WTC11 (cell line): ENCODE data around the gene DCLK1. TPM values are rescaled to one million over a fixed set of nuclear protein-coding genes. Genes with fewer than 3 reads are reported as not detected.
A peak's percentile ranks its signal among the peaks of the same experiment; 100 is the strongest.

ENCODE experiments used
- ATAC-seq: fragments of 200-7000 bp; cut with Tn5 transposase; 2 replicates; pipeline ENCODE4 v1.10.0; 2021; ENCODE audit warnings: mild to moderate bottlenecking, moderate library complexity
- CTCF ChIA-PET: fragments of 300-600 bp; sonication (Branson Sonifier 250); formaldehyde crosslinking; loops from one replicate; lab custom pipeline; 2021; ENCODE audit warnings: antibody characterized with exemption; lab: Charles Lee
- POLR2A ChIA-PET: fragments of 350-600 bp; sonication (Branson Sonifier 250); formaldehyde crosslinking; loops from one replicate; lab custom pipeline; 2021; ENCODE audit warnings: antibody characterized with exemption; lab: Charles Lee
- DNase-seq: peaks from one replicate; pipeline ENCODE4 v3.0.0; 2021; ENCODE audit warnings: low spot score
- H3K27ac Mint-ChIP-seq: 2 replicates; pipeline ENCODE4 v1.8.0; 2021; ENCODE audit warnings: mixed read lengths
- H3K27me3 Mint-ChIP-seq: 2 replicates; pipeline ENCODE4 v1.8.0; 2021; ENCODE audit warnings: low read depth, mild to moderate bottlenecking, moderate library complexity, mixed read lengths
- H3K36me3 Mint-ChIP-seq: 2 replicates; pipeline ENCODE4 v1.8.0; 2021; ENCODE audit warnings: mixed read lengths
- H3K4me1 Mint-ChIP-seq: 2 replicates; pipeline ENCODE4 v1.8.0; 2022; ENCODE audit warnings: mixed read lengths
- H3K4me3 Mint-ChIP-seq: 2 replicates; pipeline ENCODE4 v1.8.0; 2021; ENCODE audit warnings: mild to moderate bottlenecking, moderate library complexity, mixed read lengths
- H3K9me3 Mint-ChIP-seq: 2 replicates; pipeline ENCODE4 v1.8.0; 2021; ENCODE audit warnings: mixed read lengths
- CREB1 ChIP-seq: sonication (generic); formaldehyde crosslinking; IDR thresholded peaks from 2 replicates; pipeline ENCODE4 v1.8.0; 2023; ENCODE audit warnings: mild to moderate bottlenecking, missing genetic modification reagents
- CREM ChIP-seq: sonication (generic); formaldehyde crosslinking; IDR thresholded peaks from 2 replicates; pipeline ENCODE4 v1.8.1; 2022; ENCODE audit warnings: mild to moderate bottlenecking, missing genetic modification reagents, moderate library complexity
- ELF4 ChIP-seq: sonication (generic); formaldehyde crosslinking; IDR thresholded peaks from 2 replicates; pipeline ENCODE4 v1.8.1; 2022; ENCODE audit warnings: low read depth, mild to moderate bottlenecking, moderate library complexity, missing genetic modification reagents
- FOXK1 ChIP-seq: sonication (generic); formaldehyde crosslinking; IDR thresholded peaks from 2 replicates; pipeline ENCODE4 v1.8.0; 2022; ENCODE audit warnings: mild to moderate bottlenecking, moderate library complexity, missing genetic modification reagents
- JAZF1 ChIP-seq: fragments of 250-450 bp; sonication (Bioruptor Pico); IDR thresholded peaks from 2 replicates; pipeline ENCODE4 v1.9.0; 2021; ENCODE audit warnings: moderate library complexity, mild to moderate bottlenecking, inconsistent platforms
- MYBL2 ChIP-seq: sonication (generic); formaldehyde crosslinking; IDR thresholded peaks from 2 replicates; pipeline ENCODE4 v1.8.1; 2023; ENCODE audit warnings: mild to moderate bottlenecking, moderate library complexity, missing genetic modification reagents
- PRRX2 ChIP-seq: fragments of 250-450 bp; sonication (Bioruptor Pico); IDR thresholded peaks from 2 replicates; pipeline ENCODE4 v1.8.0; 2021; ENCODE audit warnings: mild to moderate bottlenecking
- RELA ChIP-seq: sonication (generic); formaldehyde crosslinking; IDR thresholded peaks from 2 replicates; pipeline ENCODE4 v1.8.1; 2022; ENCODE audit warnings: missing genetic modification reagents, mild to moderate bottlenecking, borderline replicate concordance
- ZNF138 ChIP-seq: sonication (generic); formaldehyde crosslinking; conservative IDR thresholded peaks from 2 replicates; pipeline ENCODE4 v1.8.1; 2022; ENCODE audit warnings: mild to moderate bottlenecking, moderate library complexity, missing genetic modification reagents
- ZNF232 ChIP-seq: sonication (generic); formaldehyde crosslinking; IDR thresholded peaks from 2 replicates; pipeline ENCODE4 v1.8.0; 2022; ENCODE audit warnings: mild to moderate bottlenecking, missing genetic modification reagents
- ZNF396 ChIP-seq: fragments of 250-450 bp; sonication (Bioruptor Pico); IDR thresholded peaks from 2 replicates; pipeline ENCODE4 v1.8.0; 2021; ENCODE audit warnings: mild to moderate bottlenecking, moderate library complexity, borderline replicate concordance
- total RNA-seq: library from RNA; stranded (reverse); gene quantifications from 3 replicates; pipeline ENCODE4 v1.2.3, GENCODE V29; 2021
- TF ChIP-seq, protein P1 (sequence below): sonication (generic); formaldehyde crosslinking; IDR thresholded peaks from 2 replicates; pipeline ENCODE4 v1.8.0; 2022; ENCODE audit warnings: mild to moderate bottlenecking, missing genetic modification reagents
- TF ChIP-seq, protein P2 (sequence below): sonication (generic); formaldehyde crosslinking; IDR thresholded peaks from 2 replicates; pipeline ENCODE4 v1.8.0; 2022; ENCODE audit warnings: mild to moderate bottlenecking, missing genetic modification reagents
- TF ChIP-seq, protein P3 (sequence below): fragments of 200-600 bp; IDR thresholded peaks from 2 replicates; pipeline ENCODE4 v1.8.0; 2022; ENCODE audit warnings: antibody characterized with exemption
- TF ChIP-seq, protein P4 (sequence below): sonication (generic); formaldehyde crosslinking; IDR thresholded peaks from 2 replicates; pipeline ENCODE4 v1.8.1; 2023; ENCODE audit warnings: mild to moderate bottlenecking, missing genetic modification reagents, moderate library complexity
- TF ChIP-seq, protein P5 (sequence below): sonication (generic); formaldehyde crosslinking; IDR thresholded peaks from 2 replicates; pipeline ENCODE4 v1.8.0; 2023; ENCODE audit warnings: mild to moderate bottlenecking, missing genetic modification reagents
- TF ChIP-seq, protein P6 (sequence below): sonication (generic); formaldehyde crosslinking; IDR thresholded peaks from 2 replicates; pipeline ENCODE4 v1.8.1; 2023; ENCODE audit warnings: mild to moderate bottlenecking, missing genetic modification reagents, borderline replicate concordance

The DCLK1 gene
- total RNA-seq, 1 experiment from 2014 or later: 18.5 TPM

DNA sequence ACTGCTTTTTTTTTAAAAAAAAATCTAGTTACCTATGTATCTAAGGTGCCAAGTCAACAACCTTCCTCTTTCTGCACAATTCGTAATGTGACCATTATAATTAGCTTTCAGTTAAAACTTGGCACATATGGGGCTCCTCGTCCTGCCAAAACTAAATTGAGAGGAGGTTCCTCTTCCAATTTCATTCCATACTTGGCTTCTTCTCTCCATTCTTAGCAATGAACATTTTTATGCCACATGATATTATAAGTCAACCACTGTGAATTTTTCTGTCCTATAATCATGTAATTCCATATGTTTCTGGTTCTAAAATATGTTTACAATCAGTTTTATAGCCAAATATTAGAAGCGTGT, 177.0 kb downstream of the DCLK1 start:
- Mint-ChIP-seq H3K27ac (no peak overlapping the region), H3K4me3 (no peak overlapping the region), H3K4me1 (peaks cover 3% of the 10 kb centered on the region), H3K9me3 (no peaks in the 10 kb centered on the region), H3K27me3 (no peaks in the 10 kb centered on the region), H3K36me3 (no peaks in the 10 kb centered on the region)
- no peak for DNase-seq
- ChIA-PET CTCF (interaction anchor here (0.5 to 1.6 kb wide), 18 partner anchors 8 to 226 kb away, joined by 3 to 16 read pairs (median 3); no protein-coding TSS in a partner anchor), POLR2A (no interaction called here)
- no peak for ATAC-seq
- TF ChIP-seq MYBL2 (CRISPR knock-in tag) (no peak), ELF4 (CRISPR knock-in tag) (no peak)
- TF ChIP-seq, protein P1, sequence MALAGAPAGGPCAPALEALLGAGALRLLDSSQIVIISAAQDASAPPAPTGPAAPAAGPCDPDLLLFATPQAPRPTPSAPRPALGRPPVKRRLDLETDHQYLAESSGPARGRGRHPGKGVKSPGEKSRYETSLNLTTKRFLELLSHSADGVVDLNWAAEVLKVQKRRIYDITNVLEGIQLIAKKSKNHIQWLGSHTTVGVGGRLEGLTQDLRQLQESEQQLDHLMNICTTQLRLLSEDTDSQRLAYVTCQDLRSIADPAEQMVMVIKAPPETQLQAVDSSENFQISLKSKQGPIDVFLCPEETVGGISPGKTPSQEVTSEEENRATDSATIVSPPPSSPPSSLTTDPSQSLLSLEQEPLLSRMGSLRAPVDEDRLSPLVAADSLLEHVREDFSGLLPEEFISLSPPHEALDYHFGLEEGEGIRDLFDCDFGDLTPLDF (CRISPR knock-in tag): no peak
- TF ChIP-seq, protein P2, sequence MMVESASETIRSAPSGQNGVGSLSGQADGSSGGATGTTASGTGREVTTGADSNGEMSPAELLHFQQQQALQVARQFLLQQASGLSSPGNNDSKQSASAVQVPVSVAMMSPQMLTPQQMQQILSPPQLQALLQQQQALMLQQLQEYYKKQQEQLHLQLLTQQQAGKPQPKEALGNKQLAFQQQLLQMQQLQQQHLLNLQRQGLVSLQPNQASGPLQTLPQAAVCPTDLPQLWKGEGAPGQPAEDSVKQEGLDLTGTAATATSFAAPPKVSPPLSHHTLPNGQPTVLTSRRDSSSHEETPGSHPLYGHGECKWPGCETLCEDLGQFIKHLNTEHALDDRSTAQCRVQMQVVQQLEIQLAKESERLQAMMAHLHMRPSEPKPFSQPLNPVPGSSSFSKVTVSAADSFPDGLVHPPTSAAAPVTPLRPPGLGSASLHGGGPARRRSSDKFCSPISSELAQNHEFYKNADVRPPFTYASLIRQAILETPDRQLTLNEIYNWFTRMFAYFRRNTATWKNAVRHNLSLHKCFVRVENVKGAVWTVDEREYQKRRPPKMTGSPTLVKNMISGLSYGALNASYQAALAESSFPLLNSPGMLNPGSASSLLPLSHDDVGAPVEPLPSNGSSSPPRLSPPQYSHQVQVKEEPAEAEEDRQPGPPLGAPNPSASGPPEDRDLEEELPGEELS (CRISPR knock-in tag): no peak

DNA sequence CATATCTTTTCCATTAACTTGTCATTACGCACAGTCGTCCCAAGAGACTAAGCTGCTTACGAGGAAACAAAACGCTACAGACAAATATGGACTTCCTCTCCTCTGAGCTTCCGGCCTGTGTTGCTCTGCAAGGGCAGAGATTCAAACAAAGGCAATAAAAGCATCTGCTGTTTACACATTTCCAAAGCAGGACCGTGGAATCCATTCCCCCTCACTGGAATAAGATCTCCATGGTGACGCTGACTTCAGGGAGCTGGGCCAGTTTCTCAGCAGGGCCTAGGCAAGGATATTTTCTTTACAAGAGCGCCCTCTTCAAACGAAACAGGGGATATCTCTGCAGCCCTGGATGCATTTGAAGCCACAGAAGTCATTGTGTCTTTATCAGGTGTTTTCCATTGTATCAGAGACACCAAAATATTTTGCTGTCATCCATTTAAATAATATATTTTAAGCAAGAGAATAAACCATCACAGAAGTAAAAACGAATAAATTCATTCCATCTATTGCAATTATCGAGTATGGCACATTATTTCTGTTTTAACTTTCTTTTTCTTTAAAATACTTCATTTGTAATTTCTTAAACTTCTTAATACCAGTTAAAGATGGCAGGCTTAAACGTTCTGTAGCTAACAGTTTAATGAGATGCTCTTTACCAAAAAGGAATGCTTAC, 177.5 kb downstream of the DCLK1 start:
- no peaks in the 10 kb centered on the region for H3K27me3 Mint-ChIP-seq
- peaks cover 3% of the 10 kb centered on the region for H3K4me1 Mint-ChIP-seq
- peak; percentile 53 for DNase-seq
- H3K36me3 Mint-ChIP-seq: no peaks in the 10 kb centered on the region
- POLR2A ChIA-PET: no interaction called here
- no peaks in the 10 kb centered on the region for H3K9me3 Mint-ChIP-seq
- TF ChIP-seq JAZF1 (CRISPR knock-in tag) (no peak), CREM (CRISPR knock-in tag) (no peak), CREB1 (CRISPR knock-in tag) (no peak), PRRX2 (CRISPR knock-in tag) (no peak), ZNF138 (CRISPR knock-in tag) (no peak), ZNF232 (CRISPR knock-in tag) (no peak), ZNF396 (no peak), RELA (CRISPR knock-in tag) (no peak), FOXK1 (no peak)
- TF ChIP-seq, protein P3, sequence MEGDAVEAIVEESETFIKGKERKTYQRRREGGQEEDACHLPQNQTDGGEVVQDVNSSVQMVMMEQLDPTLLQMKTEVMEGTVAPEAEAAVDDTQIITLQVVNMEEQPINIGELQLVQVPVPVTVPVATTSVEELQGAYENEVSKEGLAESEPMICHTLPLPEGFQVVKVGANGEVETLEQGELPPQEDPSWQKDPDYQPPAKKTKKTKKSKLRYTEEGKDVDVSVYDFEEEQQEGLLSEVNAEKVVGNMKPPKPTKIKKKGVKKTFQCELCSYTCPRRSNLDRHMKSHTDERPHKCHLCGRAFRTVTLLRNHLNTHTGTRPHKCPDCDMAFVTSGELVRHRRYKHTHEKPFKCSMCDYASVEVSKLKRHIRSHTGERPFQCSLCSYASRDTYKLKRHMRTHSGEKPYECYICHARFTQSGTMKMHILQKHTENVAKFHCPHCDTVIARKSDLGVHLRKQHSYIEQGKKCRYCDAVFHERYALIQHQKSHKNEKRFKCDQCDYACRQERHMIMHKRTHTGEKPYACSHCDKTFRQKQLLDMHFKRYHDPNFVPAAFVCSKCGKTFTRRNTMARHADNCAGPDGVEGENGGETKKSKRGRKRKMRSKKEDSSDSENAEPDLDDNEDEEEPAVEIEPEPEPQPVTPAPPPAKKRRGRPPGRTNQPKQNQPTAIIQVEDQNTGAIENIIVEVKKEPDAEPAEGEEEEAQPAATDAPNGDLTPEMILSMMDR: no peak
- TF ChIP-seq, protein P4, sequence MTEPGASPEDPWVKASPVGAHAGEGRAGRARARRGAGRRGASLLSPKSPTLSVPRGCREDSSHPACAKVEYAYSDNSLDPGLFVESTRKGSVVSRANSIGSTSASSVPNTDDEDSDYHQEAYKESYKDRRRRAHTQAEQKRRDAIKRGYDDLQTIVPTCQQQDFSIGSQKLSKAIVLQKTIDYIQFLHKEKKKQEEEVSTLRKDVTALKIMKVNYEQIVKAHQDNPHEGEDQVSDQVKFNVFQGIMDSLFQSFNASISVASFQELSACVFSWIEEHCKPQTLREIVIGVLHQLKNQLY (CRISPR knock-in tag): no peak
- TF ChIP-seq, protein P5, sequence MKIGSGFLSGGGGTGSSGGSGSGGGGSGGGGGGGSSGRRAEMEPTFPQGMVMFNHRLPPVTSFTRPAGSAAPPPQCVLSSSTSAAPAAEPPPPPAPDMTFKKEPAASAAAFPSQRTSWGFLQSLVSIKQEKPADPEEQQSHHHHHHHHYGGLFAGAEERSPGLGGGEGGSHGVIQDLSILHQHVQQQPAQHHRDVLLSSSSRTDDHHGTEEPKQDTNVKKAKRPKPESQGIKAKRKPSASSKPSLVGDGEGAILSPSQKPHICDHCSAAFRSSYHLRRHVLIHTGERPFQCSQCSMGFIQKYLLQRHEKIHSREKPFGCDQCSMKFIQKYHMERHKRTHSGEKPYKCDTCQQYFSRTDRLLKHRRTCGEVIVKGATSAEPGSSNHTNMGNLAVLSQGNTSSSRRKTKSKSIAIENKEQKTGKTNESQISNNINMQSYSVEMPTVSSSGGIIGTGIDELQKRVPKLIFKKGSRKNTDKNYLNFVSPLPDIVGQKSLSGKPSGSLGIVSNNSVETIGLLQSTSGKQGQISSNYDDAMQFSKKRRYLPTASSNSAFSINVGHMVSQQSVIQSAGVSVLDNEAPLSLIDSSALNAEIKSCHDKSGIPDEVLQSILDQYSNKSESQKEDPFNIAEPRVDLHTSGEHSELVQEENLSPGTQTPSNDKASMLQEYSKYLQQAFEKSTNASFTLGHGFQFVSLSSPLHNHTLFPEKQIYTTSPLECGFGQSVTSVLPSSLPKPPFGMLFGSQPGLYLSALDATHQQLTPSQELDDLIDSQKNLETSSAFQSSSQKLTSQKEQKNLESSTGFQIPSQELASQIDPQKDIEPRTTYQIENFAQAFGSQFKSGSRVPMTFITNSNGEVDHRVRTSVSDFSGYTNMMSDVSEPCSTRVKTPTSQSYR (CRISPR knock-in tag): no peak
- TF ChIP-seq, protein P6, sequence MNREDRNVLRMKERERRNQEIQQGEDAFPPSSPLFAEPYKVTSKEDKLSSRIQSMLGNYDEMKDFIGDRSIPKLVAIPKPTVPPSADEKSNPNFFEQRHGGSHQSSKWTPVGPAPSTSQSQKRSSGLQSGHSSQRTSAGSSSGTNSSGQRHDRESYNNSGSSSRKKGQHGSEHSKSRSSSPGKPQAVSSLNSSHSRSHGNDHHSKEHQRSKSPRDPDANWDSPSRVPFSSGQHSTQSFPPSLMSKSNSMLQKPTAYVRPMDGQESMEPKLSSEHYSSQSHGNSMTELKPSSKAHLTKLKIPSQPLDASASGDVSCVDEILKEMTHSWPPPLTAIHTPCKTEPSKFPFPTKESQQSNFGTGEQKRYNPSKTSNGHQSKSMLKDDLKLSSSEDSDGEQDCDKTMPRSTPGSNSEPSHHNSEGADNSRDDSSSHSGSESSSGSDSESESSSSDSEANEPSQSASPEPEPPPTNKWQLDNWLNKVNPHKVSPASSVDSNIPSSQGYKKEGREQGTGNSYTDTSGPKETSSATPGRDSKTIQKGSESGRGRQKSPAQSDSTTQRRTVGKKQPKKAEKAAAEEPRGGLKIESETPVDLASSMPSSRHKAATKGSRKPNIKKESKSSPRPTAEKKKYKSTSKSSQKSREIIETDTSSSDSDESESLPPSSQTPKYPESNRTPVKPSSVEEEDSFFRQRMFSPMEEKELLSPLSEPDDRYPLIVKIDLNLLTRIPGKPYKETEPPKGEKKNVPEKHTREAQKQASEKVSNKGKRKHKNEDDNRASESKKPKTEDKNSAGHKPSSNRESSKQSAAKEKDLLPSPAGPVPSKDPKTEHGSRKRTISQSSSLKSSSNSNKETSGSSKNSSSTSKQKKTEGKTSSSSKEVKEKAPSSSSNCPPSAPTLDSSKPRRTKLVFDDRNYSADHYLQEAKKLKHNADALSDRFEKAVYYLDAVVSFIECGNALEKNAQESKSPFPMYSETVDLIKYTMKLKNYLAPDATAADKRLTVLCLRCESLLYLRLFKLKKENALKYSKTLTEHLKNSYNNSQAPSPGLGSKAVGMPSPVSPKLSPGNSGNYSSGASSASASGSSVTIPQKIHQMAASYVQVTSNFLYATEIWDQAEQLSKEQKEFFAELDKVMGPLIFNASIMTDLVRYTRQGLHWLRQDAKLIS (CRISPR knock-in tag): no peak
- TF ChIP-seq, all 79 proteins: peak for 0
- H3K27ac Mint-ChIP-seq: peak overlapping the region; percentile 90; the same call in 1 of the 2 replicates
- peak overlapping the region; percentile 16; the same call in 1 of the 2 replicates for H3K4me3 Mint-ChIP-seq
- ATAC-seq: peak; percentile 99
- CTCF ChIA-PET: interaction anchor here (0.5 to 1.6 kb wide), 20 partner anchors 9 to 221 kb away, joined by 3 to 16 read pairs (median 4); no protein-coding TSS in a partner anchor
